Heart left ventricle (tissue), 13 donors: ENCODE data around the gene ARID2.

Experiments used
- CTCF ChIP-seq, 12 donors: fragments of 200-600 bp; sonication (generic) in 4 of 12; IDR thresholded peaks; one replicate each; pipeline versions ENCODE4 v1.5.0 to v1.8.0; 2018 to 2022; ENCODE audit warnings: antibody characterized with exemption in 12 of 12, mild to moderate bottlenecking in 5 of 12
- POLR2A ChIP-seq, 2 donors: fragments of 450-650 bp; IDR thresholded peaks; one replicate each; pipeline ENCODE4 v1.6.1; 2017; ENCODE audit warnings: antibody characterized with exemption in 2 of 2, mild to moderate bottlenecking in 2 of 2, moderate library complexity in 2 of 2
- donor health status: ischemic (EF 13 %, LVEDD 7.1; RV severe dilation, severe dysfunction).
- donor health status: DM: no; HTN: yes; CAD: no.
- donor health status: DM: no; HTN: no; CAD: no.
- donor health status: ischemic (EF 25% LVEDD 6.9; RV normal size, moderate dysfunction).
- donor health status: ischemic (EF 25% LVEDD 5.7; RV mildly dilated, moderate dysfunction).
- donor health status: ischemic (EF 35%, LVEDD 5.7; RV mildly dilated, moderate dysfunction).
- donor health status: nonischemic (EF 11% LVEDD 7.7; RV severe dilation, severe dysfunction).
- donor health status: DM: yes; HTN: yes; CAD: no.
- donor health status: PGD.
- donor health status: ischemic (EF 29% LVEDD 5.4; RV normal size, mild dysfunction).
- donor health status: nonischemic (EF 23%, LVEDD 6.1; RV moderate dilation, normal function).

GRCh38 chr12:45909041-45909713 is 179.7 kb downstream of the ARID2 start:
- TF ChIP-seq CTCF (IDR thresholded peaks at IDR 0.05) = no peak
- no peak for TF ChIP-seq POLR2A (IDR thresholded peaks at IDR 0.05)
